Measurements from ENCODE around the gene MYPOP.
"Not testable (repeated sequence)": the region's sequence is repeated elsewhere in the genome, so short reads cannot be mapped to it uniquely, and the experiment has no call there.

MYPOP gene

GRCh38 chr19:45882652-45883585 lies 19.5 kb downstream of the MYPOP start:
- peak; percentile 23 for DNase-seq

- DNase-seq, result no peak
Measured at GRCh38 chr19:45881909-45882528, 20.4 kb downstream of the MYPOP start.

GRCh38 chr19:45881082-45881908 lies 21.1 kb downstream of the MYPOP start:
- DNase-seq, result no peak

GRCh38 chr19:45879971-45880370 lies 22.4 kb downstream of the MYPOP start:
- no peak for DNase-seq

- DNase-seq, result no peak
Measured at GRCh38 chr19:45879055-45879454, 23.4 kb downstream of the MYPOP start.

- DNase-seq, result no peak
Measured at GRCh38 chr19:45878043-45878794, 24.2 kb downstream of the MYPOP start.

GRCh38 chr19:45876411-45877197 lies 25.8 kb downstream of the MYPOP start:
- DNase-seq, result no peak

- no peak for DNase-seq
Measured at GRCh38 chr19:45876161-45876410, 26.3 kb downstream of the MYPOP start.

GRCh38 chr19:45874620-45874966 lies 27.8 kb downstream of the MYPOP start:
- DNase-seq, result no peak

- DNase-seq, result no peak
Measured at GRCh38 chr19:45873219-45873772, 29.1 kb downstream of the MYPOP start.

- DNase-seq, result no peak
Measured at GRCh38 chr19:45872095-45872919, 30.1 kb downstream of the MYPOP start.

GRCh38 chr19:45870798-45871197 lies 31.6 kb downstream of the MYPOP start:
- DNase-seq, result no peak

GRCh38 chr19:45867241-45867640 lies 35.2 kb downstream of the MYPOP start:
- not testable (repeated sequence) for DNase-seq

- DNase-seq, result no peak
Measured at GRCh38 chr19:45866400-45867176, 35.8 kb downstream of the MYPOP start.

GRCh38 chr19:45865269-45865948 lies 37.0 kb downstream of the MYPOP start:
- DNase-seq, result no peak

- DNase-seq, result no peak
Measured at GRCh38 chr19:45864629-45865082, 37.8 kb downstream of the MYPOP start.

GRCh38 chr19:45863840-45864628 lies 38.4 kb downstream of the MYPOP start, which contains the start of gene FOXA3:
Gene FOXA3, plus strand, starts transcription at chr19:45864326. Its CDS starts 131 bp downstream, at chr19:45864457.
- DNase-seq, result no peak

GRCh38 chr19:45863335-45863839 lies 39.0 kb downstream of the MYPOP start:
- DNase-seq, result no peak
